Right lobe of liver (tissue), 6 donors: ENCODE results near the gene MEGF8. TPM values are rescaled to one million over a fixed set of nuclear protein-coding genes. Genes with fewer than 3 reads are reported as not detected.

Source experiments
- ATAC-seq, 4 donors: fragments of 200-7000 bp; cut with Tn5 transposase; one replicate each; pipeline ENCODE4 v1.9.1; 2020; ENCODE audit warnings: mild to moderate bottlenecking in 4 of 4, moderate library complexity in 4 of 4
- DNase-seq, 3 donors: peaks; one replicate each; pipeline ENCODE4 v3.0.0-alpha.2; 2020
- H3K27ac ChIP-seq, 3 donors: fragments of 200-600 bp; one replicate each; pipeline ENCODE4 v1.8.0; 2022
- H3K27me3 ChIP-seq, 2 donors: fragments of 200-600 bp; one replicate each; pipeline ENCODE4 v1.8.0; 2022
- H3K36me3 ChIP-seq, 4 donors: fragments of 200-600 bp; sonication (generic) in 1 of 4; one replicate each; pipeline versions ENCODE4 v1.5.1 to v1.8.0; 2017 to 2022; ENCODE audit warnings: control low read depth in 1 of 4
- H3K4me1 ChIP-seq, 4 donors: fragments of 200-600 bp; sonication (generic) in 1 of 4; one replicate each; pipeline versions ENCODE4 v1.5.1 to v1.8.0; 2017 to 2022; ENCODE audit warnings: control low read depth in 1 of 4
- H3K4me3 ChIP-seq, 3 donors: fragments of 200-600 bp; one replicate each; pipeline ENCODE4 v1.8.0; 2022
- H3K9me3 ChIP-seq, 4 donors: fragments of 200-600 bp; sonication (generic) in 1 of 4; one replicate each; pipeline versions ENCODE4 v1.5.1 to v1.8.0; 2017 to 2022; ENCODE audit warnings: control low read depth in 1 of 4
- POLR2A ChIP-seq: fragments of 450-650 bp; IDR thresholded peaks from one replicate; pipeline ENCODE4 v1.6.1; 2017; ENCODE audit warnings: antibody characterized with exemption, mild to moderate bottlenecking
- WGBS: methylation state at CpG from one replicate; pipeline ENCODE4 v1.1.6; 2018; ENCODE audit warnings: low coverage, low lambda C conversion rate; ENCODE audit not compliant: insufficient coverage; ENCODE audit errors: missing lambda C conversion rate; 5-methylcytosine and 5-hydroxymethylcytosine counted together
- intact Hi-C, 2 donors: fragments of 100-400 bp; cut with DNase I; formaldehyde crosslinking; loops; one replicate each; pipeline versions ENCODE4 v1.11.2 to v1.14.1; 2022
- total RNA-seq, 6 experiments: library from RNA; depleted of rRNA in 2 of 6; stranded (reverse); fragments of >200 nt in 2 of 6; fragmentation: NEBNext Ultra II Directional in 3 of 6; extraction: Animal tissue kit (Norgen Biotek cat#: 25700) in 3 of 6; gene quantifications; one replicate each; pipeline versions ENCODE4 v1.1.0 to v1.2.4, GENCODE V29; 2016 to 2023
- TF ChIP-seq, protein P1 (sequence below), 4 donors: fragments of 200-600 bp in 3 of 4; fragments of 450-650 bp in 1 of 4; IDR thresholded peaks; one replicate each; pipeline versions ENCODE4 v1.5.1 to v1.8.0; 2016 to 2022; ENCODE audit warnings: antibody characterized with exemption in 4 of 4, mild to moderate bottlenecking in 2 of 4
- donor health status: DM: no; HTN: yes; CAD: no.
- donor health status: DM: no; HTN: no; CAD: no.
- donor health status: DM: no; HTN: no; CAD: no.
- donor health status: DM: no; HTN: yes; CAD: no.
- donor health status: DM: no; HTN: yes; CAD: no.

MEGF8 gene
- total RNA-seq, 6 experiments from 2014 or later: 5.5 to 11.0 (median 8.7) TPM

DNA sequence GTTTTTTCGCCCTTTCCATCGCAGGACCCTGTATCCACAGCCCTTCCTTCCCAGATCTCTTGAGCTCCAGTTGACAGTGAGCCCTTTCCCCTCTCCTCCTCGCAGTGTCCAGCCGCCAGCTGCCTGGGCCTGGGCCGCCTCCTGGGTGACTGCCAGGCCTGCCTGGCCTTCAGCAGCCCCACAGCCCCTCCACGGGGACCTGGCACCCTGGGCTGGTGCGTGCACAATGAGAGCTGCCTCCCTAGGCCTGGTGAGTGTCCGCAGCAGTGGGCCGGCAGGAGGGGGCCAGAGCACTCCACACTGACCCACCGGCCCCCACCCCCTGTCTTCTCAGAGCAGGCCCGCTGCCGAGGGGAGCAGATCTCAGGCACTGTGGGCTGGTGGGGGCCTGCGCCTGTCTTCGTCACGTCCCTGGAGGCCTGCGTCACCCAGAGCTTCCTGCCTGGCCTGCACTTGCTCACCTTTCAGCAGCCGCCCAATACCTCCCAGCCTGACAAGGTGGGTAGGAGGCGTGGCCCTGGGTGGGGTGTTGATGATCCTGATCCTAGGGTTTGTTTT is 19.0 kb downstream of the MEGF8 start:
- Histone ChIP-seq H3K27me3 (no peaks in the 10 kb centered on the region), H3K36me3 (no peaks in the 10 kb centered on the region), H3K4me3 (no peak overlapping the region), H3K9me3 (no peaks in the 10 kb centered on the region), H3K27ac (no peak overlapping the region), H3K4me1 (no peaks in the 10 kb centered on the region)
- intact Hi-C loops: no loop called here
- DNase-seq: no peak
- WGBS: 70% methylated on average over 5 of the region's 18 CpGs
- ATAC-seq: peak in 1 of 4 donors; percentile 39
- no peak for TF ChIP-seq POLR2A
- TF ChIP-seq, protein P1, sequence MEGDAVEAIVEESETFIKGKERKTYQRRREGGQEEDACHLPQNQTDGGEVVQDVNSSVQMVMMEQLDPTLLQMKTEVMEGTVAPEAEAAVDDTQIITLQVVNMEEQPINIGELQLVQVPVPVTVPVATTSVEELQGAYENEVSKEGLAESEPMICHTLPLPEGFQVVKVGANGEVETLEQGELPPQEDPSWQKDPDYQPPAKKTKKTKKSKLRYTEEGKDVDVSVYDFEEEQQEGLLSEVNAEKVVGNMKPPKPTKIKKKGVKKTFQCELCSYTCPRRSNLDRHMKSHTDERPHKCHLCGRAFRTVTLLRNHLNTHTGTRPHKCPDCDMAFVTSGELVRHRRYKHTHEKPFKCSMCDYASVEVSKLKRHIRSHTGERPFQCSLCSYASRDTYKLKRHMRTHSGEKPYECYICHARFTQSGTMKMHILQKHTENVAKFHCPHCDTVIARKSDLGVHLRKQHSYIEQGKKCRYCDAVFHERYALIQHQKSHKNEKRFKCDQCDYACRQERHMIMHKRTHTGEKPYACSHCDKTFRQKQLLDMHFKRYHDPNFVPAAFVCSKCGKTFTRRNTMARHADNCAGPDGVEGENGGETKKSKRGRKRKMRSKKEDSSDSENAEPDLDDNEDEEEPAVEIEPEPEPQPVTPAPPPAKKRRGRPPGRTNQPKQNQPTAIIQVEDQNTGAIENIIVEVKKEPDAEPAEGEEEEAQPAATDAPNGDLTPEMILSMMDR (IDR thresholded peaks at IDR 0.05): no peak

DNA sequence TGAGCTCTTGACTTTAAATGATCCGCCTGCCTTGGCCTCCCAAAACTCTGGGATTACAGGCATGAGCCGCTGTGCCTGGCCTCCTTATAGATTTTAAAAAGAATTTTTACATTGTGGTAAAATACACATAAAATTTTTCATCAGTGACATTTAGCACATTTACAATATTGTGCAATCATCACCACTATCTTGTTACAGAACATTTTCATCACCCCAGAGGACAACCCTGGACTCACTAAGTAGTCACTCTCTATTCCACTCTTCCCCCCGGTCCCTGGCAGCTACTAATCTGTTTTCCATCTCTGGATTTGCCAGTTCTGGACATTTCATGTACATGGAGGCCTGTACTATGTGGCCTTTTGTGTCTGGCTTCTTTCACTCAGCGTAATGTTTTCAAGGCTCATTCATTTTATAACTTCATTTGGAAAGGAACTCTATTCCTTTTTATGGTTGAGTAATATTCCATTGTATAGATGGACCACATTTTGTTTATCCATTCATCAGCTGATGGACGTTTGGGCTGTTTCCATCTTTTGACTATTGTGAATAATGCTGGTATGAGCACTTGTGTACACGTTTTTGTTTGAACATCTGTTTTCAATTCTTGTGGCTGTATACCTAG is 19.9 kb downstream of the MEGF8 start:
- Histone ChIP-seq H3K4me3 (no peak overlapping the region), H3K36me3 (no peaks in the 10 kb centered on the region), H3K27ac (no peak overlapping the region), H3K9me3 (no peaks in the 10 kb centered on the region), H3K4me1 (no peaks in the 10 kb centered on the region), H3K27me3 (no peaks in the 10 kb centered on the region)
- intact Hi-C loops: no loop called here
- ATAC-seq (no peak), DNase-seq (no peak)
- WGBS: 74% methylated on average over 6 of the region's 6 CpGs
- no peak for TF ChIP-seq POLR2A
- TF ChIP-seq, protein P1 (IDR thresholded peaks at IDR 0.05): no peak

DNA sequence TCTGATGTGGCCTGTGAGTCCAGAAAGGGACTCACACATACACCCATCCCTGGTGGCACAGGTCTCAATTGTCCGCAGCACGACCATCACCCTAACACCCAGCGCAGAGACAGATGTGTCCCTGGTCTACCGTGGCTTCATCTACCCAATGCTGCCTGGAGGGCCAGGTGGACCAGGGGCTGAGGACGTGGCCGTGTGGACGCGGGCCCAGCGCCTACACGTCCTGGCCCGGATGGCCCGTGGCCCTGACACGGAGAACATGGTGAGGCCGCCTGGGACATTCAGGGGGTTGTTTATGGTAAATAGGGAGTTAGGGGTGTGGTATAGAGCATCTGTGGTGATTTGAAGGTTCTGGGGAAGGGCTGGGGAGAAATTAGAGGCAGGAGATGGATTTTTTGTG is 22.8 kb downstream of the MEGF8 start:
- H3K27me3 ChIP-seq: no peaks in the 10 kb centered on the region
- DNase-seq (no peak), ATAC-seq (no peak)
- 98% methylated on average over 10 of the region's 14 CpGs for WGBS
- H3K27ac ChIP-seq: no peak overlapping the region
- TF ChIP-seq POLR2A: no peak
- TF ChIP-seq, protein P1 (IDR thresholded peaks at IDR 0.05): no peak
- intact Hi-C loops: no loop called here
- no peaks in the 10 kb centered on the region for H3K9me3 ChIP-seq
- peaks cover 0 to 3% (median 0%) of the 10 kb centered on the region in 4 donors for H3K36me3 ChIP-seq
- no peaks in the 10 kb centered on the region for H3K4me1 ChIP-seq
- no peak overlapping the region for H3K4me3 ChIP-seq

DNA sequence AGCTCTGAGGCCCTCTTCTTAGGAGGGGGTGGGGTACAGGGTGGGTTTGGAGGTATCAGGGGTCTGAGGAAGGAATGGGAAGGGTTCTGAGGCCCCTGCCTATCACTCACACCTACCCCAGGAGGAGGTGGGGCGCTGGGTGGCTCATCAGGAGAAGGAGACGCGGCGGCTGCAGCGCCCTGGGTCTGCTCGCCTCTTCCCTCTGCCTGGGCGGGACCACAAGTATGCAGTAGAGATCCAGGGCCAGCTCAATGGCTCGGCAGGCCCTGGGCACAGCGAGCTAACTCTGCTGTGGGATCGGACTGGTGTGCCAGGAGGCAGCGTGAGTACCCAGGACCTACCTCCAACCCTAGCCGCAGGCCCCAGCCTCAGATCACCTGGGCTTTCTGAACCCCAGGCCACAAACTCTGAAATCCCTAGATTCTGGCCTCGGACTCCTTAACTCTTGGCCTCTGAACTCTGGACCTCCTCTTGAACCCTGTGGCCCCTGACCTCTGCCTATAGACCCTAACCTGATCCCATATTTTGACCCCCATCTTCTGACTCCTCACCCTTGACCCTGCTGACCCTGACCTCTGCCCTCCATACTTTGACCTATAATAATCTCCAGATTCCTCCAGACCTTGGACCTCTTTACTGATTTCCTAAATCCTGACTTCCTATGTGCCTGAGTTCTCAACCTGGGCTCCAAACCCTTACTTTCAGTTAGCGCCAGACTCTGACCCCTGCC is 24.1 kb downstream of the MEGF8 start:
- intact Hi-C loops: no loop called here
- Histone ChIP-seq H3K9me3 (no peaks in the 10 kb centered on the region), H3K4me1 (no peaks in the 10 kb centered on the region), H3K27ac (no peak overlapping the region), H3K27me3 (no peaks in the 10 kb centered on the region), H3K4me3 (no peak overlapping the region), H3K36me3 (peaks cover 0 to 3% (median 0%) of the 10 kb centered on the region in 4 donors)
- TF ChIP-seq, protein P1 (IDR thresholded peaks at IDR 0.05): no peak
- no peak for TF ChIP-seq POLR2A
- no peak for ATAC-seq
- DNase-seq: no peak
- 100% methylated on average over 2 of the region's 14 CpGs for WGBS
